Endodermal cell (in vitro differentiated cells): ENCODE data around the gene C1QTNF4. TPM values are rescaled to one million over a fixed set of nuclear protein-coding genes. Genes with fewer than 3 reads are reported as not detected.

Experiments
- DNase-seq: peaks from one replicate; pipeline ENCODE4 v3.0.0-alpha.2; 2017
- H3K27ac ChIP-seq: 2 replicates; pipeline ENCODE4 v1.5.1; 2013; ENCODE audit warnings: mild to moderate bottlenecking, low read depth, low read length, moderate library complexity
- H3K27me3 ChIP-seq: 2 replicates; pipeline ENCODE4 v1.6.1; 2013; ENCODE audit warnings: mild to moderate bottlenecking, low read length, moderate library complexity; ENCODE audit not compliant: insufficient read depth, control insufficient read depth, poor library complexity, severe bottlenecking
- H3K36me3 ChIP-seq: 2 replicates; pipeline ENCODE4 v1.7.0; 2013; ENCODE audit warnings: mild to moderate bottlenecking, low read length, moderate library complexity; ENCODE audit not compliant: control insufficient read depth, insufficient read depth
- H3K4me1 ChIP-seq: one replicate; pipeline ENCODE4 v1.7.0; 2013; ENCODE audit warnings: low read length; ENCODE audit not compliant: control insufficient read depth, insufficient read depth
- H3K4me3 ChIP-seq: 2 replicates; pipeline ENCODE4 v1.5.1; 2013; ENCODE audit warnings: mild to moderate bottlenecking, low read length, moderate library complexity
- H3K9ac ChIP-seq: 2 replicates; pipeline ENCODE4 v1.6.1; 2013; ENCODE audit warnings: mild to moderate bottlenecking, low read length, moderate library complexity; ENCODE audit not compliant: poor library complexity, severe bottlenecking; ENCODE audit errors: extremely low read depth
- H3K9me3 ChIP-seq: 2 replicates; pipeline ENCODE4 v1.6.1; 2013; ENCODE audit warnings: mild to moderate bottlenecking, low read length, moderate library complexity; ENCODE audit not compliant: control insufficient read depth
- H3K27ac Mint-ChIP-seq: 2 replicates; pipeline ENCODE4 v1.8.0; 2020; ENCODE audit warnings: mixed read lengths
- H3K27me3 Mint-ChIP-seq: 2 replicates; pipeline ENCODE4 v1.8.0; 2021; ENCODE audit warnings: mild to moderate bottlenecking, mixed read lengths; ENCODE audit not compliant: insufficient read depth
- H3K36me3 Mint-ChIP-seq: 2 replicates; pipeline ENCODE4 v1.8.0; 2020; ENCODE audit warnings: low read depth, mixed read lengths
- H3K4me1 Mint-ChIP-seq: 2 replicates; pipeline ENCODE4 v1.8.0; 2020; ENCODE audit warnings: mixed read lengths
- H3K4me3 Mint-ChIP-seq: 2 replicates; pipeline ENCODE4 v1.8.0; 2020; ENCODE audit warnings: mild to moderate bottlenecking, moderate library complexity, mixed read lengths
- H3K9me3 Mint-ChIP-seq: 2 replicates; pipeline ENCODE4 v1.8.0; 2020; ENCODE audit warnings: mild to moderate bottlenecking, mixed read lengths
- CTCF ChIP-seq: fragments of 200-600 bp; sonication (generic); conservative IDR thresholded peaks from 2 replicates; pipeline ENCODE4 v1.5.0; 2021; ENCODE audit warnings: antibody characterized with exemption, mild to moderate bottlenecking
- WGBS, 2 experiments: methylation state at CpG; one replicate each; pipeline versions ENCODE4 v1.1.5 to v1.1.7; 2013; ENCODE audit warnings: missing lambda C conversion rate in 2 of 2, mixed read lengths in 1 of 2; ENCODE audit not compliant: insufficient coverage in 1 of 2, insufficient read length in 1 of 2; 5-methylcytosine and 5-hydroxymethylcytosine counted together
- long read RNA-seq, 4 experiments: library from polyadenylated mRNA in 2 of 4; library from RNA in 1 of 4; library from capped mRNA in 1 of 4; stranded (forward) in 3 of 4; unstranded in 1 of 4; transcript quantifications; one replicate each; pipeline ENCODE4 v2.0.0, GENCODE V29; 2020 to 2021; ENCODE audit warnings: inconsistent platforms in 1 of 4
- polyA plus RNA-seq, 2 experiments: library from polyadenylated mRNA; stranded (reverse); fragments of 50-300 nt; gene quantifications; one replicate each; pipeline ENCODE4 v1.2.3, GENCODE V29; 2013
- total RNA-seq, 2 donors: library from RNA; stranded (reverse); fragmentation: NEBNext Ultra II Directional in 1 of 2; extraction: Animal tissue kit (Norgen Biotek cat#: 25700) in 1 of 2; gene quantifications; 2 replicates in 1 of 2; 3 replicates in 1 of 2; pipeline ENCODE4 v1.2.1, GENCODE V29; 2021

C1QTNF4 gene
- 10 to 100 TPM in 1 of 2 donors, 1 to 10 TPM in 1; 6.9 to 10.5 TPM for total RNA-seq
- polyA plus RNA-seq (2013, experiment 1 of 2): 8.2 TPM
- polyA plus RNA-seq (2013, experiment 2 of 2): 6.7 TPM
- long read RNA-seq, experiment 1, transcript C1QTNF4-201 (2 exons, 1,664 nt): major isoform, 7 of 8 reads
- long read RNA-seq, experiment 1, partial matches to known transcripts: 0 of 8 reads
- long read RNA-seq, experiment 1, other reads (novel, unspliced or antisense): 1 of 8 reads
- long read RNA-seq, experiment 2, transcript C1QTNF4-201 (2 exons, 1,664 nt): major isoform, 19 of 19 reads
- long read RNA-seq, experiment 2, partial matches to known transcripts: 0 of 19 reads
- long read RNA-seq, experiment 2, other reads (novel, unspliced or antisense): 0 of 19 reads
- long read RNA-seq, experiment 3, transcript C1QTNF4-201 (2 exons, 1,664 nt): major isoform, 61 of 65 reads
- long read RNA-seq, experiment 3, partial matches to known transcripts: 0 of 65 reads
- long read RNA-seq, experiment 3, other reads (novel, unspliced or antisense): 4 of 65 reads
- long read RNA-seq, experiment 4: 0 reads

- 4 to 12% methylated on average over 9 to 48 of the region's 48 CpGs for WGBS, 2 experiments
- no peaks in the 10 kb centered on the region for H3K36me3 ChIP-seq
- DNase-seq: peak; percentile 78
- H3K27ac ChIP-seq: no peak within 1 kb of the TSS
- no peaks in the 10 kb centered on the region for H3K9me3 Mint-ChIP-seq
- H3K27me3 ChIP-seq: peaks cover 30% of the 10 kb centered on the region
- peak within 1 kb of the TSS; percentile 64 for H3K4me3 Mint-ChIP-seq
- H3K27ac Mint-ChIP-seq: no peak within 1 kb of the TSS
- H3K27me3 Mint-ChIP-seq: peaks cover 47% of the 10 kb centered on the region
- peaks cover 11% of the 10 kb centered on the region for H3K4me1 Mint-ChIP-seq
- peak within 1 kb of the TSS; percentile 35 for H3K9ac ChIP-seq
- H3K36me3 Mint-ChIP-seq: no peaks in the 10 kb centered on the region
- peak within 1 kb of the TSS; percentile 82 for H3K4me3 ChIP-seq
- no peak for TF ChIP-seq CTCF
- H3K4me1 ChIP-seq: peaks cover 3% of the 10 kb centered on the region
- no peaks in the 10 kb centered on the region for H3K9me3 ChIP-seq
These were observed at the start of gene C1QTNF4 for GRCh38 chr11:47593934-47594855. C1QTNF4 (minus strand) TSS chr11:47594411; CDS start chr11:47590810, 3,601 bp downstream.

GRCh38 chr11:47642099-47642855 lies 48.1 kb upstream of the C1QTNF4 start, which contains the start of gene MTCH2:
MTCH2 (minus strand) TSS chr11:47642559; CDS start chr11:47642465, 94 bp downstream.
- Mint-ChIP-seq H3K9me3 (no peaks in the 10 kb centered on the region), H3K27me3 (no peaks in the 10 kb centered on the region), H3K36me3 (peaks cover 19% of the 10 kb centered on the region), H3K4me1 (peaks cover 8% of the 10 kb centered on the region), H3K27ac (peak within 1 kb of the TSS; percentile 97), H3K4me3 (peak within 1 kb of the TSS; percentile 92)
- peak within 1 kb of the TSS; percentile 87 for H3K27ac ChIP-seq
- H3K4me3 ChIP-seq: peak within 1 kb of the TSS; percentile 98
- H3K9ac ChIP-seq: peak within 1 kb of the TSS; percentile 87
- peak; percentile 97 for DNase-seq
- WGBS, 2 experiments: 0% methylated on average over 31 to 78 of the region's 78 CpGs
- H3K36me3 ChIP-seq: peaks cover 14% of the 10 kb centered on the region
- H3K27me3 ChIP-seq: no peaks in the 10 kb centered on the region
- peak; percentile 44 for TF ChIP-seq CTCF
- H3K9me3 ChIP-seq: no peaks in the 10 kb centered on the region
- no peaks in the 10 kb centered on the region for H3K4me1 ChIP-seq
